T-helper 1 cell treated with Interleukin-12 subunit alpha and Interleukin-12 subunit beta and Interleukin-4 antibody, amounts not matched to agents 30 μg/mL and 1 μg/mL, for 36 hours (primary cell): ENCODE measurements around the gene LYAR.

Experiments used
- H3K27ac Mint-ChIP-seq: one replicate; pipeline ENCODE4 v1.8.0; 2021; ENCODE audit warnings: mild to moderate bottlenecking, mixed read lengths
- H3K27me3 Mint-ChIP-seq: one replicate; pipeline ENCODE4 v1.8.0; 2021; ENCODE audit warnings: low read depth, mixed read lengths
- H3K36me3 Mint-ChIP-seq: one replicate; pipeline ENCODE4 v1.8.0; 2021; ENCODE audit warnings: low read depth, mixed read lengths
- H3K4me1 Mint-ChIP-seq: one replicate; pipeline ENCODE4 v1.8.0; 2021; ENCODE audit warnings: low read depth, mixed read lengths
- H3K4me3 Mint-ChIP-seq: one replicate; pipeline ENCODE4 v1.8.0; 2021; ENCODE audit warnings: mild to moderate bottlenecking, moderate library complexity, mixed read lengths
- H3K9me3 Mint-ChIP-seq: one replicate; pipeline ENCODE4 v1.8.0; 2021; ENCODE audit warnings: mixed read lengths

The LYAR gene

GRCh38 chr4:4296283-4296846 is 6.4 kb upstream of the LYAR start:
- Mint-ChIP-seq H3K27ac (no peak overlapping the region), H3K9me3 (no peaks in the 10 kb centered on the region), H3K4me1 (peaks cover 13% of the 10 kb centered on the region), H3K36me3 (peaks cover 12% of the 10 kb centered on the region), H3K27me3 (no peaks in the 10 kb centered on the region), H3K4me3 (no peak overlapping the region)

- Mint-ChIP-seq H3K9me3 (no peaks in the 10 kb centered on the region), H3K27ac (no peak overlapping the region), H3K4me1 (peaks cover 27% of the 10 kb centered on the region), H3K27me3 (no peaks in the 10 kb centered on the region), H3K36me3 (peaks cover 12% of the 10 kb centered on the region), H3K4me3 (no peak overlapping the region)
These were observed 3.3 kb upstream of the LYAR start for GRCh38 chr4:4293279-4293678.

- no peaks in the 10 kb centered on the region for H3K27me3 Mint-ChIP-seq
- H3K27ac Mint-ChIP-seq = peak overlapping the region; percentile 93
- H3K4me3 Mint-ChIP-seq = peak overlapping the region; percentile 97
- peaks cover 12% of the 10 kb centered on the region for H3K36me3 Mint-ChIP-seq
- no peaks in the 10 kb centered on the region for H3K9me3 Mint-ChIP-seq
- peaks cover 27% of the 10 kb centered on the region for H3K4me1 Mint-ChIP-seq
These were observed 385 bp downstream of the LYAR start for GRCh38 chr4:4289597-4289940.

- H3K27me3 Mint-ChIP-seq = no peaks in the 10 kb centered on the region
- H3K4me1 Mint-ChIP-seq = peaks cover 27% of the 10 kb centered on the region
- H3K9me3 Mint-ChIP-seq = no peaks in the 10 kb centered on the region
- peak overlapping the region; percentile 97 for H3K4me3 Mint-ChIP-seq
- H3K27ac Mint-ChIP-seq = peak overlapping the region; percentile 93
- H3K36me3 Mint-ChIP-seq = peaks cover 12% of the 10 kb centered on the region
These were observed 899 bp downstream of the LYAR start for GRCh38 chr4:4289055-4289454.

- H3K4me1 Mint-ChIP-seq = peaks cover 26% of the 10 kb centered on the region
- no peaks in the 10 kb centered on the region for H3K9me3 Mint-ChIP-seq
- H3K27me3 Mint-ChIP-seq = no peaks in the 10 kb centered on the region
- peaks cover 12% of the 10 kb centered on the region for H3K36me3 Mint-ChIP-seq
- H3K4me3 Mint-ChIP-seq = no peak overlapping the region
- H3K27ac Mint-ChIP-seq = no peak overlapping the region
These were observed 1.9 kb downstream of the LYAR start for GRCh38 chr4:4288098-4288497.

- Mint-ChIP-seq H3K4me1 (peaks cover 13% of the 10 kb centered on the region), H3K9me3 (no peaks in the 10 kb centered on the region), H3K27ac (no peak overlapping the region), H3K4me3 (no peak overlapping the region), H3K27me3 (no peaks in the 10 kb centered on the region), H3K36me3 (peaks cover 23% of the 10 kb centered on the region)
These were observed 4.9 kb downstream of the LYAR start for GRCh38 chr4:4284827-4285618.

GRCh38 chr4:4281787-4282186 is 8.2 kb downstream of the LYAR start:
- H3K4me3 Mint-ChIP-seq = no peak overlapping the region
- no peaks in the 10 kb centered on the region for H3K27me3 Mint-ChIP-seq
- peaks cover 32% of the 10 kb centered on the region for H3K36me3 Mint-ChIP-seq
- peaks cover 3% of the 10 kb centered on the region for H3K4me1 Mint-ChIP-seq
- no peaks in the 10 kb centered on the region for H3K9me3 Mint-ChIP-seq
- no peak overlapping the region for H3K27ac Mint-ChIP-seq

GRCh38 chr4:4277531-4277930 is 12.4 kb downstream of the LYAR start:
- peaks cover 30% of the 10 kb centered on the region for H3K36me3 Mint-ChIP-seq

GRCh38 chr4:4274226-4274625 is 15.7 kb downstream of the LYAR start:
- peaks cover 21% of the 10 kb centered on the region for H3K4me1 Mint-ChIP-seq
- H3K27me3 Mint-ChIP-seq = no peaks in the 10 kb centered on the region
- peak overlapping the region; percentile 22 for H3K27ac Mint-ChIP-seq
- no peak overlapping the region for H3K4me3 Mint-ChIP-seq
- no peaks in the 10 kb centered on the region for H3K9me3 Mint-ChIP-seq
- peaks cover 40% of the 10 kb centered on the region for H3K36me3 Mint-ChIP-seq

More at GRCh38 chr4:4277531-4277930, 12.4 kb downstream of the LYAR start:
- Mint-ChIP-seq H3K4me1 (peaks cover 2% of the 10 kb centered on the region), H3K27ac (no peak overlapping the region), H3K27me3 (no peaks in the 10 kb centered on the region), H3K4me3 (no peak overlapping the region), H3K9me3 (no peaks in the 10 kb centered on the region)

GRCh38 chr4:4271912-4272311 is 18.0 kb downstream of the LYAR start:
- no peaks in the 10 kb centered on the region for H3K27me3 Mint-ChIP-seq
- H3K36me3 Mint-ChIP-seq = peaks cover 44% of the 10 kb centered on the region
- no peaks in the 10 kb centered on the region for H3K9me3 Mint-ChIP-seq
- H3K27ac Mint-ChIP-seq = peak overlapping the region; percentile 11
- H3K4me1 Mint-ChIP-seq = peaks cover 30% of the 10 kb centered on the region
- H3K4me3 Mint-ChIP-seq = no peak overlapping the region

GRCh38 chr4:4270529-4270928 is 19.4 kb downstream of the LYAR start:
- Mint-ChIP-seq H3K4me1 (peaks cover 32% of the 10 kb centered on the region), H3K9me3 (no peaks in the 10 kb centered on the region), H3K36me3 (peaks cover 44% of the 10 kb centered on the region), H3K27ac (peak overlapping the region; percentile 86), H3K27me3 (no peaks in the 10 kb centered on the region), H3K4me3 (peak overlapping the region; percentile 36)

- Mint-ChIP-seq H3K36me3 (peaks cover 43% of the 10 kb centered on the region), H3K4me3 (peak overlapping the region; percentile 48), H3K27me3 (no peaks in the 10 kb centered on the region), H3K27ac (peak overlapping the region; percentile 85), H3K4me1 (peaks cover 32% of the 10 kb centered on the region), H3K9me3 (no peaks in the 10 kb centered on the region)
These were observed 20.1 kb downstream of the LYAR start for GRCh38 chr4:4269856-4270255.

- Mint-ChIP-seq H3K36me3 (peaks cover 38% of the 10 kb centered on the region), H3K4me3 (peak overlapping the region; percentile 48), H3K27ac (peak overlapping the region; percentile 85), H3K27me3 (no peaks in the 10 kb centered on the region), H3K9me3 (no peaks in the 10 kb centered on the region), H3K4me1 (peaks cover 31% of the 10 kb centered on the region)
These were observed 20.6 kb downstream of the LYAR start for GRCh38 chr4:4269331-4269731.

- Mint-ChIP-seq H3K4me3 (peak overlapping the region; percentile 5), H3K4me1 (peaks cover 31% of the 10 kb centered on the region), H3K27ac (peak overlapping the region; percentile 78), H3K27me3 (no peaks in the 10 kb centered on the region), H3K36me3 (peaks cover 35% of the 10 kb centered on the region), H3K9me3 (no peaks in the 10 kb centered on the region)
These were observed 21.2 kb downstream of the LYAR start for GRCh38 chr4:4268776-4269175.

- Mint-ChIP-seq H3K27ac (no peak overlapping the region), H3K36me3 (peaks cover 32% of the 10 kb centered on the region), H3K4me3 (no peak overlapping the region), H3K9me3 (no peaks in the 10 kb centered on the region), H3K27me3 (no peaks in the 10 kb centered on the region), H3K4me1 (peaks cover 31% of the 10 kb centered on the region)
These were observed 22.0 kb downstream of the LYAR start for GRCh38 chr4:4267981-4268380.
